Measurements from ENCODE around the gene DST.

DST gene

GRCh38 chr6:56430629-56431600 is 211.8 kb downstream of the DST start:
- DNase-seq (ENCODE audit: low read depth in 1 of 2, low spot score in 1 of 2), result no peak
- no peaks in the 10 kb centered on the region for H3K27me3 ChIP-seq (ENCODE audit: insufficient read depth, poor library complexity, severe bottlenecking)
- H3K4me3 ChIP-seq (replicated peaks; ENCODE audit: insufficient read depth, low read length), result no peak overlapping the region
- no peak overlapping the region for H3K27ac ChIP-seq (replicated peaks)
- TF ChIP-seq SPI1 (IDR thresholded peaks at IDR 0.05; ENCODE audit: borderline replicate concordance, low read depth) (no peak), CTCF (IDR thresholded peaks at IDR 0.05; ENCODE audit: insufficient read depth, low read length) (no peak), REST (IDR thresholded peaks at IDR 0.05; ENCODE audit: insufficient replicate concordance, low read depth) (no peak)

- Histone ChIP-seq H3K4me3 (replicated peaks; ENCODE audit: insufficient read depth, low read length) (no peak overlapping the region), H3K27me3 (ENCODE audit: insufficient read depth, poor library complexity, severe bottlenecking) (no peaks in the 10 kb centered on the region), H3K27ac (replicated peaks) (no peak overlapping the region)
- no peak for DNase-seq (ENCODE audit: low read depth in 1 of 2, low spot score in 1 of 2)
- TF ChIP-seq POLR2AphosphoS5 (IDR thresholded peaks at IDR 0.05; ENCODE audit: low read depth) (no peak), REST (IDR thresholded peaks at IDR 0.05; ENCODE audit: insufficient replicate concordance, low read depth) (no peak), CTCF (IDR thresholded peaks at IDR 0.05; ENCODE audit: insufficient read depth, low read length) (no peak), GABPA (IDR thresholded peaks at IDR 0.05; ENCODE audit: low read depth) (no peak)
Observed at GRCh38 chr6:56424542-56425083, 218.1 kb downstream of the DST start.

GRCh38 chr6:56424064-56424463 is 218.6 kb downstream of the DST start:
- H3K27me3 ChIP-seq (ENCODE audit: insufficient read depth, poor library complexity, severe bottlenecking), result no peaks in the 10 kb centered on the region
- H3K27ac ChIP-seq (replicated peaks), result no peak overlapping the region
- DNase-seq (ENCODE audit: low read depth in 1 of 2, low spot score in 1 of 2), result no peak
- no peak overlapping the region for H3K4me3 ChIP-seq (replicated peaks; ENCODE audit: insufficient read depth, low read length)
- TF ChIP-seq POLR2AphosphoS5 (IDR thresholded peaks at IDR 0.05; ENCODE audit: low read depth) (no peak), SPI1 (IDR thresholded peaks at IDR 0.05; ENCODE audit: borderline replicate concordance, low read depth) (no peak), GABPA (IDR thresholded peaks at IDR 0.05; ENCODE audit: low read depth) (no peak), CTCF (IDR thresholded peaks at IDR 0.05; ENCODE audit: insufficient read depth, low read length) (no peak), REST (IDR thresholded peaks at IDR 0.05; ENCODE audit: insufficient replicate concordance, low read depth) (no peak)
